HEK293 (cell line): ENCODE measurements around the gene GNPTG.

Source experiments
- CTCF ChIA-PET: fragments of 350-600 bp; formaldehyde crosslinking; extraction: SDS; loops from one replicate; lab custom pipeline; 2021; ENCODE audit warnings: antibody characterized with exemption; lab: Yijun Ruan, JAX
- POLR2A ChIA-PET: fragments of 300-600 bp; formaldehyde crosslinking; extraction: SDS; loops from one replicate; lab custom pipeline; 2020; ENCODE audit warnings: antibody characterized with exemption, inconsistent platforms; lab: Yijun Ruan, JAX
- H3K27ac ChIP-seq: fragments of 200-500 bp; sonication (Bioruptor generic); 2 replicates; pipeline ENCODE4 v1.5.1; 2014; ENCODE audit warnings: low read depth, low read length, control low read depth, inconsistent platforms; ENCODE audit errors: extremely low read depth
- H3K36me3 ChIP-seq, 2 experiments: fragments of 200-500 bp in 1 of 2; sonication (Bioruptor generic) in 1 of 2; 1 replicate in 1 of 2; 2 replicates in 1 of 2; pipeline ENCODE4 v1.5.1; 2014 to 2017; ENCODE audit warnings: inconsistent platforms in 2 of 2, low read length in 2 of 2; ENCODE audit not compliant: control insufficient read depth in 2 of 2, insufficient read depth in 1 of 2
- H3K4me1 ChIP-seq: fragments of 200-500 bp; sonication (Bioruptor generic); 2 replicates; pipeline ENCODE4 v1.5.1; 2014; ENCODE audit warnings: mild to moderate bottlenecking, low read length, inconsistent platforms; ENCODE audit not compliant: control insufficient read depth, insufficient read depth
- H3K4me3 ChIP-seq: 2 replicates; pipeline ENCODE4 v1.5.1; 2011; ENCODE audit warnings: low read depth, mild to moderate bottlenecking, control low read depth, low read length, moderate library complexity
- H3K9me3 ChIP-seq: fragments of 200-500 bp; sonication (Bioruptor generic); 2 replicates; pipeline ENCODE4 v1.5.1; 2014; ENCODE audit warnings: low read depth, low read length, inconsistent platforms; ENCODE audit not compliant: control insufficient read depth, insufficient read depth
- KLF16 ChIP-seq: fragments of 450-650 bp; formaldehyde crosslinking; IDR thresholded peaks from 2 replicates; pipeline ENCODE4 v1.5.1; 2017; ENCODE audit warnings: missing biosample characterization, missing genetic modification characterization
- MYNN ChIP-seq: fragments of 450-650 bp; formaldehyde crosslinking; IDR thresholded peaks from 2 replicates; pipeline ENCODE4 v1.5.1; 2016; ENCODE audit warnings: missing biosample characterization, missing genetic modification characterization, borderline replicate concordance
- TRIM28 ChIP-seq: IDR thresholded peaks from 2 replicates; pipeline ENCODE4 v1.6.1; 2011; ENCODE audit warnings: low read length, control low read depth, borderline replicate concordance
- ZNF10 ChIP-seq: fragments of 450-650 bp; formaldehyde crosslinking; IDR thresholded peaks from 2 replicates; pipeline ENCODE4 v1.5.1; 2017; ENCODE audit warnings: missing biosample characterization, missing genetic modification characterization
- ZNF239 ChIP-seq: fragments of 450-650 bp; formaldehyde crosslinking; IDR thresholded peaks from 2 replicates; pipeline ENCODE4 v1.5.1; 2016; ENCODE audit warnings: missing biosample characterization, missing genetic modification characterization
- ZNF571 ChIP-seq: fragments of 450-650 bp; formaldehyde crosslinking; IDR thresholded peaks from 2 replicates; pipeline ENCODE4 v1.5.0; 2017; ENCODE audit warnings: missing biosample characterization, missing genetic modification characterization
- ZNF785 ChIP-seq: fragments of 450-650 bp; formaldehyde crosslinking; IDR thresholded peaks from 2 replicates; pipeline ENCODE4 v1.5.1; 2016; ENCODE audit warnings: missing biosample characterization, missing genetic modification characterization
- TF ChIP-seq, protein P1 (sequence below): fragments of 450-650 bp; formaldehyde crosslinking; IDR thresholded peaks from 2 replicates; pipeline ENCODE4 v1.5.1; 2017; ENCODE audit warnings: missing biosample characterization, missing genetic modification characterization
- TF ChIP-seq, protein P2 (sequence below): fragments of 450-650 bp; formaldehyde crosslinking; IDR thresholded peaks from 2 replicates; pipeline ENCODE4 v1.5.1; 2016; ENCODE audit warnings: missing biosample characterization, missing genetic modification characterization
- TF ChIP-seq, protein P3 (sequence below): fragments of 450-650 bp; formaldehyde crosslinking; IDR thresholded peaks from 2 replicates; pipeline ENCODE4 v1.5.1; 2016; ENCODE audit warnings: missing biosample characterization, missing genetic modification characterization
- TF ChIP-seq, protein P4 (sequence below): fragments of 450-650 bp; formaldehyde crosslinking; IDR thresholded peaks from 2 replicates; pipeline ENCODE4 v1.5.1; 2016; ENCODE audit warnings: missing biosample characterization, missing genetic modification characterization
- TF ChIP-seq, protein P5 (sequence below): fragments of 450-650 bp; formaldehyde crosslinking; conservative IDR thresholded peaks from 2 replicates; pipeline ENCODE4 v1.5.1; 2016; ENCODE audit warnings: low read depth, missing biosample characterization, missing genetic modification characterization

GNPTG gene

DNA sequence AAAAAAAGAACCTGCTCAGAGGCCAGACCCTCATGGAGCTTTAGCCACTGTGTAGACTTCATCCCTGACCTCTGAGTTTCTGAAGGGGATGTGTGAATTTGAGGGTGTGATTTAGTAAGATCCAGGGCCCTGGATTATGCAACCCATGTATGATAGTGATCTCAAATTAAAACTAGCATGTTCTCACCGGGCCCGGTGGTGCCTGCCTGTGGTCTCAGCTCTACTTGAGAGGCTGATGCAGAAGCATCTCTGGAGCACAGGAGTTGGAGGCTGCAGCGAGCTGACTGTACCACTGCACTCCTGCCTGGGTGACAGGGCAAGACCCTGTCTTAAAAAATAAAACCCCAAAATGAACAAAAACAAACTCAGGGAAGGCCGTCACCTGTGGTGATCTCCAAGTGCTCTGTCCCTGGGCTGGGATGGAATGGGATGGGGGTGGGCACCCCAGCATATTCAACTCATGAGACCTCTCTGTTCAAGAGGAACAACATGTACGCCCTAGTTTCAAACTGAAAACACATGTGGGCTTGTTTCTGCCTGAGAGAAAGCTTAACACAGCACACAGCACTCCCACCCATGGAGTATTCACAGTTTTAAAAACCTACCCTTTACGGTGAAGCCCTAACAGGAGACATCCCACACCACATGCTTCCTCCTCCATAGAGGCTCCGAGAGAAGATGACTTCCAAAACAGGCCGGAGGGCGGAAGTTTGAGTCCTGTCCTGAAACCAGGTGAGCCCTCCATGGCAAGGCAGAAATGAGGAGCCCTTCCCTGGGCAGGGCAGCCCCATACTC, 30.1 kb downstream of the GNPTG start (continued):
- TF ChIP-seq, protein P1, sequence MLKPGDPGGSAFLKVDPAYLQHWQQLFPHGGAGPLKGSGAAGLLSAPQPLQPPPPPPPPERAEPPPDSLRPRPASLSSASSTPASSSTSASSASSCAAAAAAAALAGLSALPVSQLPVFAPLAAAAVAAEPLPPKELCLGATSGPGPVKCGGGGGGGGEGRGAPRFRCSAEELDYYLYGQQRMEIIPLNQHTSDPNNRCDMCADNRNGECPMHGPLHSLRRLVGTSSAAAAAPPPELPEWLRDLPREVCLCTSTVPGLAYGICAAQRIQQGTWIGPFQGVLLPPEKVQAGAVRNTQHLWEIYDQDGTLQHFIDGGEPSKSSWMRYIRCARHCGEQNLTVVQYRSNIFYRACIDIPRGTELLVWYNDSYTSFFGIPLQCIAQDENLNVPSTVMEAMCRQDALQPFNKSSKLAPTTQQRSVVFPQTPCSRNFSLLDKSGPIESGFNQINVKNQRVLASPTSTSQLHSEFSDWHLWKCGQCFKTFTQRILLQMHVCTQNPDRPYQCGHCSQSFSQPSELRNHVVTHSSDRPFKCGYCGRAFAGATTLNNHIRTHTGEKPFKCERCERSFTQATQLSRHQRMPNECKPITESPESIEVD (tag by site-specific recombination): no peak
- no peak for TF ChIP-seq ZNF239 (tag by site-specific recombination)

DNA sequence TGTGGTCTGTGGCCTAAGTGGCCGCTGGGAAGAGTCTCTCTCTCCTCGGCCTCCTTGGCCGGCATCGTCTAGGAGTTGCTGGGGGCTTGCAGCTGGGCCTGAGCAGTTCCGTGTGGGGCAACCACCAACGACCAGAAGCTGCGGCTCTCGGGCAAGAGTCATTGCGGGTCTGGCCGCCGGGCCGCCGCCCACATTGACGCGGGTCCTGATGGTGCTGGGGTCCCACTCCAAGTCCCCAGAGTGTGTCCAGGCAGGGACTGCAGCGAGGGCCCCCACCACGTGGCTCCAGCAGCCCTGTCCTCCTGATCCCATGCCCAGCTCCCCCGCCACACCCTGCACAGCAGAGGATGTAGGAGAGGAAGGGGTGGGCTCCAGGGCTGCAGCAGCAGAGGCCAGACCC, 31.8 kb downstream of the GNPTG start:
- H3K36me3 ChIP-seq: peaks cover 0 to 18% of the 10 kb centered on the region in 2 experiments; a peak in 1 of 3 replicates
- CTCF ChIA-PET: no interaction called here

DNA sequence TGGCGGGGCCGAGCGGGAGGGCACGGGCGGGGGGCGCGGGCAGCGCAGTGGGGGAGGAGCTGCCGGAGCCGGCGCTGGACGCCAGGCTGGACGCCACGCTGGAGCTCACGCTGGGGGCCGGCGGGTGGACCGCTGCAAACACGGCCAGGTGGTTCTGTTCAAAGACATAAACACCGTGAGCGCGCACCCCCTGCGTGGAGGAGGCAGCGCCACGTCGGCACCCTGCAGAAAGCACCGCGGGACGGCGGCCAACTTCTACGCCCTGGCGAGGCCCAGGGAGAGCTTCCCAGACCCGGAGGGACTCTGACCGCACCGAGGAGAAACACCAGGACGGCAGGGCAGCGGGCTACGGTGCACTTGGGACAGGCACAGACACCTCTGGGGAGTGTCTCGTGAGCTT, 33.5 kb downstream of the GNPTG start:
- Histone ChIP-seq H3K4me3 (no peak overlapping the region), H3K27ac (no peak overlapping the region), H3K4me1 (no peaks in the 10 kb centered on the region), H3K9me3 (no peaks in the 10 kb centered on the region)
- ChIA-PET POLR2A (no interaction called here), CTCF (no interaction called here)
- TF ChIP-seq KLF16 (tag by site-specific recombination) (no peak), MYNN (no peak), ZNF10 (no peak), ZNF571 (tag by site-specific recombination) (no peak), TRIM28 (no peak)
- TF ChIP-seq, protein P2, sequence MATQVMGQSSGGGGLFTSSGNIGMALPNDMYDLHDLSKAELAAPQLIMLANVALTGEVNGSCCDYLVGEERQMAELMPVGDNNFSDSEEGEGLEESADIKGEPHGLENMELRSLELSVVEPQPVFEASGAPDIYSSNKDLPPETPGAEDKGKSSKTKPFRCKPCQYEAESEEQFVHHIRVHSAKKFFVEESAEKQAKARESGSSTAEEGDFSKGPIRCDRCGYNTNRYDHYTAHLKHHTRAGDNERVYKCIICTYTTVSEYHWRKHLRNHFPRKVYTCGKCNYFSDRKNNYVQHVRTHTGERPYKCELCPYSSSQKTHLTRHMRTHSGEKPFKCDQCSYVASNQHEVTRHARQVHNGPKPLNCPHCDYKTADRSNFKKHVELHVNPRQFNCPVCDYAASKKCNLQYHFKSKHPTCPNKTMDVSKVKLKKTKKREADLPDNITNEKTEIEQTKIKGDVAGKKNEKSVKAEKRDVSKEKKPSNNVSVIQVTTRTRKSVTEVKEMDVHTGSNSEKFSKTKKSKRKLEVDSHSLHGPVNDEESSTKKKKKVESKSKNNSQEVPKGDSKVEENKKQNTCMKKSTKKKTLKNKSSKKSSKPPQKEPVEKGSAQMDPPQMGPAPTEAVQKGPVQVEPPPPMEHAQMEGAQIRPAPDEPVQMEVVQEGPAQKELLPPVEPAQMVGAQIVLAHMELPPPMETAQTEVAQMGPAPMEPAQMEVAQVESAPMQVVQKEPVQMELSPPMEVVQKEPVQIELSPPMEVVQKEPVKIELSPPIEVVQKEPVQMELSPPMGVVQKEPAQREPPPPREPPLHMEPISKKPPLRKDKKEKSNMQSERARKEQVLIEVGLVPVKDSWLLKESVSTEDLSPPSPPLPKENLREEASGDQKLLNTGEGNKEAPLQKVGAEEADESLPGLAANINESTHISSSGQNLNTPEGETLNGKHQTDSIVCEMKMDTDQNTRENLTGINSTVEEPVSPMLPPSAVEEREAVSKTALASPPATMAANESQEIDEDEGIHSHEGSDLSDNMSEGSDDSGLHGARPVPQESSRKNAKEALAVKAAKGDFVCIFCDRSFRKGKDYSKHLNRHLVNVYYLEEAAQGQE (tag by site-specific recombination): no peak
- TF ChIP-seq, protein P3, sequence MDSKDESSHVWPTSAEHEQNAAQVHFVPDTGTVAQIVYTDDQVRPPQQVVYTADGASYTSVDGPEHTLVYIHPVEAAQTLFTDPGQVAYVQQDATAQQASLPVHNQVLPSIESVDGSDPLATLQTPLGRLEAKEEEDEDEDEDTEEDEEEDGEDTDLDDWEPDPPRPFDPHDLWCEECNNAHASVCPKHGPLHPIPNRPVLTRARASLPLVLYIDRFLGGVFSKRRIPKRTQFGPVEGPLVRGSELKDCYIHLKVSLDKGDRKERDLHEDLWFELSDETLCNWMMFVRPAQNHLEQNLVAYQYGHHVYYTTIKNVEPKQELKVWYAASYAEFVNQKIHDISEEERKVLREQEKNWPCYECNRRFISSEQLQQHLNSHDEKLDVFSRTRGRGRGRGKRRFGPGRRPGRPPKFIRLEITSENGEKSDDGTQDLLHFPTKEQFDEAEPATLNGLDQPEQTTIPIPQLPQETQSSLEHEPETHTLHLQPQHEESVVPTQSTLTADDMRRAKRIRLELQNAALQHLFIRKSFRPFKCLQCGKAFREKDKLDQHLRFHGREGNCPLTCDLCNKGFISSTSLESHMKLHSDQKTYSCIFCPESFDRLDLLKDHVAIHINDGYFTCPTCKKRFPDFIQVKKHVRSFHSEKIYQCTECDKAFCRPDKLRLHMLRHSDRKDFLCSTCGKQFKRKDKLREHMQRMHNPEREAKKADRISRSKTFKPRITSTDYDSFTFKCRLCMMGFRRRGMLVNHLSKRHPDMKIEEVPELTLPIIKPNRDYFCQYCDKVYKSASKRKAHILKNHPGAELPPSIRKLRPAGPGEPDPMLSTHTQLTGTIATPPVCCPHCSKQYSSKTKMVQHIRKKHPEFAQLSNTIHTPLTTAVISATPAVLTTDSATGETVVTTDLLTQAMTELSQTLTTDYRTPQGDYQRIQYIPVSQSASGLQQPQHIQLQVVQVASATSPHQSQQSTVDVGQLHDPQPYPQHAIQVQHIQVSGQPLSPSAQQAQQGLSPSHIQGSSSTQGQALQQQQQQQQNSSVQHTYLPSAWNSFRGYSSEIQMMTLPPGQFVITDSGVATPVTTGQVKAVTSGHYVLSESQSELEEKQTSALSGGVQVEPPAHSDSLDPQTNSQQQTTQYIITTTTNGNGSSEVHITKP (tag by site-specific recombination): no peak
- TF ChIP-seq, protein P4, sequence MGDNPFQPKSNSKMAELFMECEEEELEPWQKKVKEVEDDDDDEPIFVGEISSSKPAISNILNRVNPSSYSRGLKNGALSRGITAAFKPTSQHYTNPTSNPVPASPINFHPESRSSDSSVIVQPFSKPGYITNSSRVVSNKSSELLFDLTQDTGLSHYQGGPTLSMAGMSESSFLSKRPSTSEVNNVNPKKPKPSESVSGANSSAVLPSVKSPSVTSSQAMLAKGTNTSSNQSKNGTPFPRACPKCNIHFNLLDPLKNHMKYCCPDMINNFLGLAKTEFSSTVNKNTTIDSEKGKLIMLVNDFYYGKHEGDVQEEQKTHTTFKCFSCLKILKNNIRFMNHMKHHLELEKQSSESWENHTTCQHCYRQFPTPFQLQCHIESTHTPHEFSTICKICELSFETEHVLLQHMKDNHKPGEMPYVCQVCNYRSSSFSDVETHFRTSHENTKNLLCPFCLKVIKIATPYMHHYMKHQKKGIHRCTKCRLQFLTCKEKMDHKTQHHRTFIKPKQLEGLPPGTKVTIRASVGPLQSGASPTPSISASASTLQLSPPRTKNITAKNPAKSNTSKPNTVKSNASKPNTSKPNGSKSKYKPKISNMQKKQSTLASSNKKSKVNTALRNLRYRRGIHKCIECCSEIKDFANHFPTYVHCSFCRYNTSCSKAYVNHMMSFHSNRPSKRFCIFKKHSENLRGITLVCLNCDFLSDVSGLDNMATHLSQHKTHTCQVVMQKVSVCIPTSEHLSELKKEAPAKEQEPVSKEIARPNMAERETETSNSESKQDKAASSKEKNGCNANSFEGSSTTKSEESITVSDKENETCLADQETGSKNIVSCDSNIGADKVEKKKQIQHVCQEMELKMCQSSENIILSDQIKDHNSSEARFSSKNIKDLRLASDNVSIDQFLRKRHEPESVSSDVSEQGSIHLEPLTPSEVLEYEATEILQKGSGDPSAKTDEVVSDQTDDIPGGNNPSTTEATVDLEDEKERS (tag by site-specific recombination): no peak
- TF ChIP-seq, all 188 proteins: peak for 0
- peaks cover 0 to 24% of the 10 kb centered on the region in 2 experiments; a peak in 2 of 3 replicates for H3K36me3 ChIP-seq

More for the DNA sequence above, 31.8 kb downstream of the GNPTG start:
- H3K4me1 ChIP-seq: 0 out of 2 replicates have a peak, but pooled peaks cover 2% of the 10 kb centered on the region
- H3K4me3 ChIP-seq: no peak overlapping the region
- no peaks in the 10 kb centered on the region for H3K9me3 ChIP-seq
- POLR2A ChIA-PET: interaction anchor here (0.7 kb wide), 1 partner anchor 17 kb away, joined by 4 read pairs; no protein-coding TSS in a partner anchor
- no peak overlapping the region for H3K27ac ChIP-seq
- TF ChIP-seq, protein P5, sequence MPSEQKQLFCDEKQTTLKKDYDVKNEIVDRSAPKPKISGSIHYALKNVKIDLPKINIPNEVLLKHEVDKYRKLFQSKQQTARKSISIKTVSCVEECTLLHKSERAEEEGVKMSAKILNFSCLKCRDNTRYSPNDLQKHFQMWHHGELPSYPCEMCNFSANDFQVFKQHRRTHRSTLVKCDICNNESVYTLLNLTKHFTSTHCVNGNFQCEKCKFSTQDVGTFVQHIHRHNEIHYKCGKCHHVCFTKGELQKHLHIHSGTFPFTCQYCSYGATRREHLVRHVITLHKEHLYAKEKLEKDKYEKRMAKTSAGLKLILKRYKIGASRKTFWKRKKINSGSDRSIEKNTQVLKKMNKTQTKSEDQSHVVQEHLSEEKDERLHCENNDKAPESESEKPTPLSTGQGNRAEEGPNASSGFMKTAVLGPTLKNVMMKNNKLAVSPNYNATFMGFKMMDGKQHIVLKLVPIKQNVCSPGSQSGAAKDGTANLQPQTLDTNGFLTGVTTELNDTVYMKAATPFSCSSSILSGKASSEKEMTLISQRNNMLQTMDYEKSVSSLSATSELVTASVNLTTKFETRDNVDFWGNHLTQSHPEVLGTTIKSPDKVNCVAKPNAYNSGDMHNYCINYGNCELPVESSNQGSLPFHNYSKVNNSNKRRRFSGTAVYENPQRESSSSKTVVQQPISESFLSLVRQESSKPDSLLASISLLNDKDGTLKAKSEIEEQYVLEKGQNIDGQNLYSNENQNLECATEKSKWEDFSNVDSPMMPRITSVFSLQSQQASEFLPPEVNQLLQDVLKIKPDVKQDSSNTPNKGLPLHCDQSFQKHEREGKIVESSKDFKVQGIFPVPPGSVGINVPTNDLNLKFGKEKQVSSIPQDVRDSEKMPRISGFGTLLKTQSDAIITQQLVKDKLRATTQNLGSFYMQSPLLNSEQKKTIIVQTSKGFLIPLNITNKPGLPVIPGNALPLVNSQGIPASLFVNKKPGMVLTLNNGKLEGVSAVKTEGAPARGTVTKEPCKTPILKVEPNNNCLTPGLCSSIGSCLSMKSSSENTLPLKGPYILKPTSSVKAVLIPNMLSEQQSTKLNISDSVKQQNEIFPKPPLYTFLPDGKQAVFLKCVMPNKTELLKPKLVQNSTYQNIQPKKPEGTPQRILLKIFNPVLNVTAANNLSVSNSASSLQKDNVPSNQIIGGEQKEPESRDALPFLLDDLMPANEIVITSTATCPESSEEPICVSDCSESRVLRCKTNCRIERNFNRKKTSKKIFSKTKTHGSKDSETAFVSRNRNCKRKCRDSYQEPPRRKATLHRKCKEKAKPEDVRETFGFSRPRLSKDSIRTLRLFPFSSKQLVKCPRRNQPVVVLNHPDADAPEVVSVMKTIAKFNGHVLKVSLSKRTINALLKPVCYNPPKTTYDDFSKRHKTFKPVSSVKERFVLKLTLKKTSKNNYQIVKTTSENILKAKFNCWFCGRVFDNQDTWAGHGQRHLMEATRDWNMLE (tag by site-specific recombination): no peak
- TF ChIP-seq ZNF785 (tag by site-specific recombination): no peak
